GF-D8 (cell line): ENCODE results near the gene ANKMY1.
"Not testable (repeated sequence)": the region's sequence is repeated elsewhere in the genome, so short reads cannot be mapped to it uniquely, and the experiment has no call there.

Source experiments
- DNase-seq: peaks from one replicate; lab custom pipeline; 2025; lab: John Stamatoyannopoulos, UW

Gene ANKMY1

GRCh38 chr2:240555541-240556250 lies 2.1 kb downstream of the ANKMY1 start:
- no peak for DNase-seq

- DNase-seq, result no peak
Measured at GRCh38 chr2:240554767-240555493, 2.9 kb downstream of the ANKMY1 start.

- no peak for DNase-seq
Measured at GRCh38 chr2:240553956-240554480, 3.8 kb downstream of the ANKMY1 start.

- DNase-seq, result no peak
Measured at GRCh38 chr2:240551811-240552210, 6.0 kb downstream of the ANKMY1 start.

- no peak for DNase-seq
Measured at GRCh38 chr2:240551288-240551687, 6.5 kb downstream of the ANKMY1 start.

- DNase-seq, result no peak
Measured at GRCh38 chr2:240539906-240540305, 17.9 kb downstream of the ANKMY1 start.

GRCh38 chr2:240539101-240539500 lies 18.7 kb downstream of the ANKMY1 start:
- DNase-seq, result not testable (repeated sequence)

GRCh38 chr2:240538031-240538780 lies 19.6 kb downstream of the ANKMY1 start:
- DNase-seq, result no peak

- no peak for DNase-seq
Measured at GRCh38 chr2:240532031-240532775, 25.6 kb downstream of the ANKMY1 start.

GRCh38 chr2:240531038-240531437 lies 26.8 kb downstream of the ANKMY1 start:
- DNase-seq, result no peak

GRCh38 chr2:240530181-240530580 lies 27.6 kb downstream of the ANKMY1 start:
- DNase-seq, result no peak

- DNase-seq, result no peak
Measured at GRCh38 chr2:240529344-240529999, 28.3 kb downstream of the ANKMY1 start.

GRCh38 chr2:240528406-240529040 lies 29.3 kb downstream of the ANKMY1 start:
- DNase-seq, result no peak

- no peak for DNase-seq
Measured at GRCh38 chr2:240527153-240527750, 30.5 kb downstream of the ANKMY1 start.

GRCh38 chr2:240526521-240526920 lies 31.3 kb downstream of the ANKMY1 start:
- no peak for DNase-seq

GRCh38 chr2:240525802-240526201 lies 32.0 kb downstream of the ANKMY1 start:
- DNase-seq, result no peak

- peak; percentile 60 for DNase-seq
Measured at GRCh38 chr2:240524963-240525718, 32.6 kb downstream of the ANKMY1 start.

- DNase-seq, result no peak
Measured at GRCh38 chr2:240523451-240524281, 34.1 kb downstream of the ANKMY1 start.

GRCh38 chr2:240522406-240522805 lies 35.4 kb downstream of the ANKMY1 start:
- no peak for DNase-seq
